ENCODE measurements around the gene PDLIM7.

PDLIM7 gene

GRCh38 chr5:177494346-177495195 is 2.8 kb downstream of the PDLIM7 start:
- TF ChIP-seq REST (IDR thresholded peaks at IDR 0.05; ENCODE audit: insufficient read depth in 1 of 2, low read depth in 2 of 2, low read length in 2 of 2) = no peak
- peak; percentile 44; the same call in 1 of the 2 replicates for TF ChIP-seq POLR2AphosphoS5 (IDR thresholded peaks at IDR 0.05; ENCODE audit: low read depth, low read length)
- TF ChIP-seq SIN3A (IDR thresholded peaks at IDR 0.05; ENCODE audit: borderline replicate concordance, insufficient read depth, low read length) = no peak

- TF ChIP-seq FOXP2 (optimal IDR thresholded peaks at IDR 0.05; ENCODE audit: borderline replicate concordance, extremely low read depth, extremely low read length, insufficient read depth) = no peak
- no peak for TF ChIP-seq SIN3A (IDR thresholded peaks at IDR 0.05; ENCODE audit: borderline replicate concordance, insufficient read depth, low read length)
- TF ChIP-seq REST (IDR thresholded peaks at IDR 0.05; ENCODE audit: insufficient read depth in 1 of 2, low read depth in 2 of 2, low read length in 2 of 2) = no peak
- no peak for TF ChIP-seq TAF1 (IDR thresholded peaks at IDR 0.05; ENCODE audit: borderline replicate concordance, insufficient read depth, low read length)
- no peak for TF ChIP-seq POLR2AphosphoS5 (IDR thresholded peaks at IDR 0.05; ENCODE audit: low read depth, low read length)
Observed at GRCh38 chr5:177493795-177494345, 3.5 kb downstream of the PDLIM7 start.

- TF ChIP-seq REST (IDR thresholded peaks at IDR 0.05; ENCODE audit: insufficient read depth in 1 of 2, low read depth in 2 of 2, low read length in 2 of 2) (no peak), POLR2AphosphoS5 (IDR thresholded peaks at IDR 0.05; ENCODE audit: low read depth, low read length) (no peak), SIN3A (IDR thresholded peaks at IDR 0.05; ENCODE audit: borderline replicate concordance, insufficient read depth, low read length) (no peak), TAF1 (IDR thresholded peaks at IDR 0.05; ENCODE audit: borderline replicate concordance, insufficient read depth, low read length) (no peak), FOXP2 (optimal IDR thresholded peaks at IDR 0.05; ENCODE audit: borderline replicate concordance, extremely low read depth, extremely low read length, insufficient read depth) (no peak)
Observed at GRCh38 chr5:177492841-177493240, 4.6 kb downstream of the PDLIM7 start.

- TF ChIP-seq FOXP2 (optimal IDR thresholded peaks at IDR 0.05; ENCODE audit: borderline replicate concordance, extremely low read depth, extremely low read length, insufficient read depth) = no peak
- no peak for TF ChIP-seq POLR2AphosphoS5 (IDR thresholded peaks at IDR 0.05; ENCODE audit: low read depth, low read length)
- no peak for TF ChIP-seq TAF1 (IDR thresholded peaks at IDR 0.05; ENCODE audit: borderline replicate concordance, insufficient read depth, low read length)
- no peak for TF ChIP-seq SIN3A (IDR thresholded peaks at IDR 0.05; ENCODE audit: borderline replicate concordance, insufficient read depth, low read length)
Observed at GRCh38 chr5:177491983-177492746, 5.2 kb downstream of the PDLIM7 start.

GRCh38 chr5:177491429-177491945 is 5.9 kb downstream of the PDLIM7 start:
- TF ChIP-seq REST (IDR thresholded peaks at IDR 0.05; ENCODE audit: insufficient read depth in 1 of 2, low read depth in 2 of 2, low read length in 2 of 2) (no peak), POLR2AphosphoS5 (IDR thresholded peaks at IDR 0.05; ENCODE audit: low read depth, low read length) (no peak), FOXP2 (optimal IDR thresholded peaks at IDR 0.05; ENCODE audit: borderline replicate concordance, extremely low read depth, extremely low read length, insufficient read depth) (no peak), SIN3A (IDR thresholded peaks at IDR 0.05; ENCODE audit: borderline replicate concordance, insufficient read depth, low read length) (no peak), TAF1 (IDR thresholded peaks at IDR 0.05; ENCODE audit: borderline replicate concordance, insufficient read depth, low read length) (no peak)

Data from PFSK-1 (cell line).